Gastroesophageal sphincter (tissue), 4 donors: ENCODE data around the gene KNOP1. TPM values are rescaled to one million over a fixed set of nuclear protein-coding genes. Genes with fewer than 3 reads are reported as not detected.
A peak's percentile ranks its signal among the peaks of the same experiment; 100 is the strongest.

Experiments used
- ATAC-seq: fragments of 150-250 bp; one replicate; pipeline ENCODE4 v1.9.1; 2016; ENCODE audit warnings: mild to moderate bottlenecking, moderate library complexity
- H3K27ac ChIP-seq, 4 donors: fragments of 200-600 bp; sonication (generic) in 3 of 4; 1 replicate in 3 of 4; 2 replicates in 1 of 4; pipeline ENCODE4 v1.5.1; 2016 to 2019
- H3K27me3 ChIP-seq: fragments of 200-600 bp; sonication (generic); one replicate; pipeline ENCODE4 v1.5.1; 2019
- H3K36me3 ChIP-seq, 2 donors: fragments of 200-600 bp; sonication (generic); one replicate each; pipeline ENCODE4 v1.5.1; 2019; ENCODE audit warnings: control low read depth in 1 of 2
- H3K4me1 ChIP-seq, 3 donors: fragments of 200-600 bp; sonication (generic); 1 replicate in 2 of 3; 2 replicates in 1 of 3; pipeline ENCODE4 v1.5.1; 2016 to 2019; ENCODE audit warnings: control low read depth in 2 of 3
- H3K4me3 ChIP-seq, 2 donors: fragments of 200-600 bp; sonication (generic); one replicate each; pipeline ENCODE4 v1.5.1; 2019; ENCODE audit warnings: mild to moderate bottlenecking in 1 of 2, moderate library complexity in 1 of 2
- H3K9me3 ChIP-seq, 3 donors: fragments of 200-600 bp; sonication (generic); one replicate each; pipeline ENCODE4 v1.5.1; 2017 to 2019; ENCODE audit warnings: control low read depth in 2 of 3
- CTCF ChIP-seq, 4 experiments: fragments of 200-600 bp in 2 of 4; fragments of 450-650 bp in 2 of 4; sonication (generic) in 1 of 4; IDR thresholded peaks; one replicate each; pipeline ENCODE4 v1.5.1; 2017 to 2019; ENCODE audit warnings: antibody characterized with exemption in 4 of 4, mild to moderate bottlenecking in 2 of 4, moderate library complexity in 2 of 4
- EP300 ChIP-seq: sonication (generic); formaldehyde crosslinking; IDR thresholded peaks from one replicate; pipeline ENCODE4 v1.6.1; 2017; ENCODE audit warnings: antibody characterized with exemption, mild to moderate bottlenecking
- POLR2A ChIP-seq, 2 donors: fragments of 450-650 bp; IDR thresholded peaks; one replicate each; pipeline ENCODE4 v1.6.1; 2017; ENCODE audit warnings: antibody characterized with exemption in 2 of 2, mild to moderate bottlenecking in 2 of 2, moderate library complexity in 1 of 2
- POLR2AphosphoS5 ChIP-seq: sonication (generic); formaldehyde crosslinking; IDR thresholded peaks from one replicate; pipeline ENCODE4 v1.6.1; 2017; ENCODE audit warnings: antibody characterized with exemption
- WGBS, 2 donors: methylation state at CpG; one replicate each; pipeline ENCODE4 v1.1.5; 2018; ENCODE audit warnings: low coverage in 1 of 2; 5-methylcytosine and 5-hydroxymethylcytosine counted together
- total RNA-seq, 4 donors: library from RNA; depleted of rRNA; stranded (reverse); fragments of >200 nt; gene quantifications; one replicate each; pipeline ENCODE4 v1.1.0, GENCODE V29; 2016

Gene KNOP1
- total RNA-seq, 4 donors from 2014 or later: 6.9 to 14.5 (median 11.9) TPM

GRCh38 chr16:19691161-19691711 lies 26.8 kb downstream of the KNOP1 start:
- ATAC-seq: peak; percentile 58
- no peaks in the 10 kb centered on the region for H3K27me3 ChIP-seq
- no peak overlapping the region for H3K4me3 ChIP-seq
- H3K27ac ChIP-seq: peak overlapping the region in 3 of 4 donors; percentile 36 to 55 (median 43)
- H3K9me3 ChIP-seq: no peaks in the 10 kb centered on the region
- H3K4me1 ChIP-seq: peaks cover 0 to 32% (median 3%) of the 10 kb centered on the region in 3 donors
- H3K36me3 ChIP-seq: peaks cover 0 to 62% of the 10 kb centered on the region in 2 donors
- no peak for TF ChIP-seq CTCF (IDR thresholded peaks at IDR 0.05)
- TF ChIP-seq EP300: no peak
- WGBS, 2 donors: 87 to 91% methylated on average over 3 to 6 of the region's 14 CpGs

- Histone ChIP-seq H3K9me3 (no peaks in the 10 kb centered on the region), H3K36me3 (peaks cover 0 to 72% of the 10 kb centered on the region in 2 donors), H3K27me3 (no peaks in the 10 kb centered on the region), H3K27ac (peak overlapping the region in 2 of 4 donors; percentile 36 to 55), H3K4me1 (peaks cover 0 to 24% (median 0%) of the 10 kb centered on the region in 3 donors), H3K4me3 (no peak overlapping the region)
- WGBS, 2 donors: 31 to 50% methylated on average over 4 of the region's 4 CpGs
- TF ChIP-seq EP300 (no peak), POLR2AphosphoS5 (no peak), POLR2A (IDR thresholded peaks at IDR 0.05) (no peak), CTCF (IDR thresholded peaks at IDR 0.05) (no peak)
- ATAC-seq: peak; percentile 48
Measured at GRCh38 chr16:19690196-19690595, 27.8 kb downstream of the KNOP1 start.

- TF ChIP-seq CTCF (IDR thresholded peaks at IDR 0.05): no peak
- no peak for TF ChIP-seq POLR2A (IDR thresholded peaks at IDR 0.05)
- no peak for TF ChIP-seq POLR2AphosphoS5
- no peak for TF ChIP-seq EP300
- ATAC-seq: no peak
- H3K27ac ChIP-seq: no peak overlapping the region
- peaks cover 0 to 78% of the 10 kb centered on the region in 2 donors for H3K36me3 ChIP-seq
- no peaks in the 10 kb centered on the region for H3K27me3 ChIP-seq
- peaks cover 0 to 5% (median 0%) of the 10 kb centered on the region in 3 donors for H3K9me3 ChIP-seq
- peaks cover 0 to 24% (median 0%) of the 10 kb centered on the region in 3 donors for H3K4me1 ChIP-seq
- no peak overlapping the region for H3K4me3 ChIP-seq
- WGBS, 2 donors: 92 to 100% methylated on average over 1 of the region's 5 CpGs
Measured at GRCh38 chr16:19689342-19689741, 28.7 kb downstream of the KNOP1 start.

GRCh38 chr16:19688396-19689024 lies 29.5 kb downstream of the KNOP1 start:
- Histone ChIP-seq H3K4me3 (no peak overlapping the region), H3K9me3 (peaks cover 0 to 5% (median 0%) of the 10 kb centered on the region in 3 donors), H3K36me3 (peaks cover 0 to 82% of the 10 kb centered on the region in 2 donors), H3K4me1 (peaks cover 0 to 24% (median 0%) of the 10 kb centered on the region in 3 donors), H3K27ac (no peak overlapping the region), H3K27me3 (no peaks in the 10 kb centered on the region)
- TF ChIP-seq EP300: no peak
- TF ChIP-seq CTCF (IDR thresholded peaks at IDR 0.05): no peak
- no peak for TF ChIP-seq POLR2A (IDR thresholded peaks at IDR 0.05)
- TF ChIP-seq POLR2AphosphoS5: no peak
- ATAC-seq: no peak
- WGBS, 2 donors: 90 to 93% methylated on average over 3 to 4 of the region's 18 CpGs

GRCh38 chr16:19687279-19687678 lies 30.7 kb downstream of the KNOP1 start:
- Histone ChIP-seq H3K36me3 (peaks cover 0 to 82% of the 10 kb centered on the region in 2 donors), H3K4me1 (peaks cover 0 to 24% (median 0%) of the 10 kb centered on the region in 3 donors), H3K4me3 (no peak overlapping the region), H3K27me3 (no peaks in the 10 kb centered on the region), H3K27ac (no peak overlapping the region), H3K9me3 (peaks cover 0 to 5% (median 0%) of the 10 kb centered on the region in 3 donors)
- no peak for ATAC-seq
- TF ChIP-seq POLR2A (IDR thresholded peaks at IDR 0.05) (no peak), EP300 (no peak), POLR2AphosphoS5 (no peak), CTCF (IDR thresholded peaks at IDR 0.05) (no peak)
- WGBS, 2 donors: 85 to 89% methylated on average over 4 to 5 of the region's 7 CpGs
